ENCODE data around the gene CCDC192. TPM values are rescaled to one million over a fixed set of nuclear protein-coding genes. Genes with fewer than 3 reads are reported as not detected.

Gene CCDC192
- total RNA-seq, 3 donors from 2014 or later (not counting 1 experiment from before 2014, with no cell fraction given) = not detected

DNA sequence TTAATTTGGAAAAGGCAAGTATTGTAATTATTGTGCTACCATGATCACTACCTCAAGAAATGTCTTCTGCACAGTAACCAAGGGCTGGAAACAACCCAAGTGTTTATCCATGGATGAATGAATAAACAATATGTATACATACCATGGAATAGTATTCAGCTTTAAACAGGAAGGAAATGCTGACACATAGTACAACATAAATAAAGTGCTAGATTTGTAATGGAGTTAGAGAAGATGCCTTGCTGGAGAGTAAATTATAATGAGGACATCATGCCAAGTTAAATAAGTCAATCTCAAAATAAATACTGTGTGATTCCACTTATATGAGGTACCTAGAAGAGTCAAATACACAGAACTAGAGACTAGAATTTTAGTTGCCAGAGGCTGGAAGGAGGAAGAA, 160.0 kb downstream of the CCDC192 start:
- Histone ChIP-seq H3K27ac (ENCODE audit: low read length) (no peak overlapping the region), H3K4me1 (ENCODE audit: control insufficient read depth, insufficient read depth, low read length) (no peaks in the 10 kb centered on the region), H3K9me3 (ENCODE audit: control insufficient read depth, insufficient read depth, low read length) (no peaks in the 10 kb centered on the region), H3K36me3 (ENCODE audit: control insufficient read depth, insufficient read depth, low read length) (no peaks in the 10 kb centered on the region), H3K4me3 (ENCODE audit: low read length) (no peak overlapping the region), H3K27me3 (ENCODE audit: control insufficient read depth, insufficient read depth, low read length) (no peaks in the 10 kb centered on the region)
- Mint-ChIP-seq H3K4me1 (no peaks in the 10 kb centered on the region), H3K4me3 (no peak overlapping the region), H3K9me3 (no peaks in the 10 kb centered on the region), H3K36me3 (no peaks in the 10 kb centered on the region), H3K27ac (no peak overlapping the region), H3K27me3 (ENCODE audit: low read depth in 2 of 2) (peaks cover 7% of the 10 kb centered on the region in 2 donors)
- TF ChIP-seq, protein P1, sequence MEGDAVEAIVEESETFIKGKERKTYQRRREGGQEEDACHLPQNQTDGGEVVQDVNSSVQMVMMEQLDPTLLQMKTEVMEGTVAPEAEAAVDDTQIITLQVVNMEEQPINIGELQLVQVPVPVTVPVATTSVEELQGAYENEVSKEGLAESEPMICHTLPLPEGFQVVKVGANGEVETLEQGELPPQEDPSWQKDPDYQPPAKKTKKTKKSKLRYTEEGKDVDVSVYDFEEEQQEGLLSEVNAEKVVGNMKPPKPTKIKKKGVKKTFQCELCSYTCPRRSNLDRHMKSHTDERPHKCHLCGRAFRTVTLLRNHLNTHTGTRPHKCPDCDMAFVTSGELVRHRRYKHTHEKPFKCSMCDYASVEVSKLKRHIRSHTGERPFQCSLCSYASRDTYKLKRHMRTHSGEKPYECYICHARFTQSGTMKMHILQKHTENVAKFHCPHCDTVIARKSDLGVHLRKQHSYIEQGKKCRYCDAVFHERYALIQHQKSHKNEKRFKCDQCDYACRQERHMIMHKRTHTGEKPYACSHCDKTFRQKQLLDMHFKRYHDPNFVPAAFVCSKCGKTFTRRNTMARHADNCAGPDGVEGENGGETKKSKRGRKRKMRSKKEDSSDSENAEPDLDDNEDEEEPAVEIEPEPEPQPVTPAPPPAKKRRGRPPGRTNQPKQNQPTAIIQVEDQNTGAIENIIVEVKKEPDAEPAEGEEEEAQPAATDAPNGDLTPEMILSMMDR (IDR thresholded peaks at IDR 0.05) = no peak
- intact Hi-C loops (cut with micrococcal nuclease) = no loop called here
- ATAC-seq = no peak
- no peak for DNase-seq

- TF ChIP-seq, protein P1 (IDR thresholded peaks at IDR 0.05) = no peak
- no peaks in the 10 kb centered on the region for H3K4me1 Mint-ChIP-seq
- H3K4me3 ChIP-seq (ENCODE audit: low read length) = no peak overlapping the region
- no peak overlapping the region for H3K4me3 Mint-ChIP-seq
- no peak overlapping the region for H3K27ac ChIP-seq (ENCODE audit: low read length)
- ATAC-seq (no peak), DNase-seq (no peak)
- no peak overlapping the region for H3K27ac Mint-ChIP-seq
- H3K27me3 ChIP-seq (ENCODE audit: control insufficient read depth, insufficient read depth, low read length) = no peaks in the 10 kb centered on the region
- no peaks in the 10 kb centered on the region for H3K36me3 ChIP-seq (ENCODE audit: control insufficient read depth, insufficient read depth, low read length)
- no peaks in the 10 kb centered on the region for H3K4me1 ChIP-seq (ENCODE audit: control insufficient read depth, insufficient read depth, low read length)
- WGBS (ENCODE audit: insufficient coverage) = 83% methylated on average over 5 of the region's 7 CpGs
- no peaks in the 10 kb centered on the region for H3K9me3 Mint-ChIP-seq
- H3K27me3 Mint-ChIP-seq (ENCODE audit: low read depth in 2 of 2) = peaks cover 7 to 11% of the 10 kb centered on the region in 2 donors
- no peaks in the 10 kb centered on the region for H3K36me3 Mint-ChIP-seq
- H3K9me3 ChIP-seq (ENCODE audit: control insufficient read depth, insufficient read depth, low read length) = no peaks in the 10 kb centered on the region
- intact Hi-C loops (cut with micrococcal nuclease) = no loop called here
Observed at GRCh38 chr5:127863610-127864395, 160.6 kb downstream of the CCDC192 start.

DNA sequence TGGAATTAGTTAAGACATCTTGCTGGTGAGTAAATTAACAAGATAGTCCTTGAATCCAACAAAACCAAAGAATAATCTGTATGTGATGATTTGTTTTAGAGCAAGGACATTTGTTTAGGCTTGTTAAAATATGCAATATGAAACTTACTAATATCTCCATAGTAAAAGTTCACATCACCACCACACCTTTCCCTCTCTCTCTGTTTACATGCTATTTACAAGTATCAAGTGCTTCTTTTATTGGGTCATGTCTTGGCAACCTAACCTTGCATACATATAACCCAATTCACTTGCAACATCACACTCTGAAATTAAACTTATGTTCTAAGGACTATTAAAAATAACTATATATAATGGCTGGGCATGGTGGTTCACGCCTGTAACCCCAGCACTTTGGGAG, 161.3 kb downstream of the CCDC192 start:
- 94% methylated on average over 1 of the region's 1 CpG for WGBS (ENCODE audit: insufficient coverage)
- peaks cover 4 to 10% of the 10 kb centered on the region in 2 donors for H3K27me3 Mint-ChIP-seq (ENCODE audit: low read depth in 2 of 2)
- no peak for ATAC-seq
- Histone ChIP-seq H3K4me3 (ENCODE audit: low read length) (no peak overlapping the region), H3K4me1 (ENCODE audit: control insufficient read depth, insufficient read depth, low read length) (no peaks in the 10 kb centered on the region), H3K27me3 (ENCODE audit: control insufficient read depth, insufficient read depth, low read length) (no peaks in the 10 kb centered on the region), H3K9me3 (ENCODE audit: control insufficient read depth, insufficient read depth, low read length) (no peaks in the 10 kb centered on the region), H3K27ac (ENCODE audit: low read length) (no peak overlapping the region), H3K36me3 (ENCODE audit: control insufficient read depth, insufficient read depth, low read length) (no peaks in the 10 kb centered on the region)
- no peak overlapping the region for H3K27ac Mint-ChIP-seq
- no peak for DNase-seq
- no peaks in the 10 kb centered on the region for H3K9me3 Mint-ChIP-seq
- no peaks in the 10 kb centered on the region for H3K36me3 Mint-ChIP-seq
- H3K4me3 Mint-ChIP-seq = no peak overlapping the region
- intact Hi-C loops (cut with micrococcal nuclease) = no loop called here
- H3K4me1 Mint-ChIP-seq = no peaks in the 10 kb centered on the region
- TF ChIP-seq, protein P1 (IDR thresholded peaks at IDR 0.05) = no peak

- Histone ChIP-seq H3K27me3 (ENCODE audit: control insufficient read depth, insufficient read depth, low read length) (no peaks in the 10 kb centered on the region), H3K36me3 (ENCODE audit: control insufficient read depth, insufficient read depth, low read length) (no peaks in the 10 kb centered on the region), H3K27ac (ENCODE audit: low read length) (no peak overlapping the region), H3K4me3 (ENCODE audit: low read length) (no peak overlapping the region), H3K9me3 (ENCODE audit: control insufficient read depth, insufficient read depth, low read length) (no peaks in the 10 kb centered on the region), H3K4me1 (ENCODE audit: control insufficient read depth, insufficient read depth, low read length) (no peaks in the 10 kb centered on the region)
- intact Hi-C loops (cut with micrococcal nuclease) = no loop called here
- Mint-ChIP-seq H3K27ac (no peak overlapping the region), H3K4me3 (no peak overlapping the region), H3K4me1 (no peaks in the 10 kb centered on the region), H3K36me3 (no peaks in the 10 kb centered on the region), H3K27me3 (ENCODE audit: low read depth in 2 of 2) (peaks cover 0 to 5% of the 10 kb centered on the region in 2 donors), H3K9me3 (no peaks in the 10 kb centered on the region)
- no CpG with 5 or more reads among the region's 1 CpG for WGBS (ENCODE audit: insufficient coverage)
- no peak for DNase-seq
- TF ChIP-seq, protein P1 (IDR thresholded peaks at IDR 0.05) = no peak
- ATAC-seq = no peak
Observed at GRCh38 chr5:127865273-127865672, 162.1 kb downstream of the CCDC192 start.

Measured in natural killer cell (primary cell).